GM12872 (cell line): ENCODE measurements around the gene TARP.
A peak's percentile ranks its signal among the peaks of the same experiment; 100 is the strongest.

Experiments used
- CTCF ChIP-seq: IDR thresholded peaks from 3 replicates; pipeline ENCODE4 v1.5.1; 2011; ENCODE audit warnings: low read depth, mild to moderate bottlenecking, low read length, moderate library complexity; ENCODE audit not compliant: insufficient read depth

The TARP gene

GRCh38 chr7:38299275-38299931 lies 26.0 kb upstream of the TARP start:
- no peak for TF ChIP-seq CTCF

- TF ChIP-seq CTCF, result no peak
Observed at GRCh38 chr7:38296059-38296857, 22.8 kb upstream of the TARP start.

- no peak for TF ChIP-seq CTCF
Observed at GRCh38 chr7:38294926-38295325, 21.5 kb upstream of the TARP start.

- TF ChIP-seq CTCF, result no peak
Observed at GRCh38 chr7:38292442-38292841, 19.0 kb upstream of the TARP start.

- TF ChIP-seq CTCF, result no peak
Observed at GRCh38 chr7:38291650-38292049, 18.2 kb upstream of the TARP start.

GRCh38 chr7:38291117-38291647 lies 17.7 kb upstream of the TARP start:
- peak; percentile 29; the same call in 2 of the 3 replicates for TF ChIP-seq CTCF

GRCh38 chr7:38284553-38284952 lies 11.1 kb upstream of the TARP start:
- TF ChIP-seq CTCF, result no peak
